Measurements from ENCODE around the gene ZNF311.
A peak's percentile ranks its signal among the peaks of the same experiment; 100 is the strongest.

Gene ZNF311

GRCh38 chr6:29005183-29005885, at the start of gene ZNF311:
Gene ZNF311, minus strand, starts transcription at chr6:29005315. Its CDS starts 1,361 bp downstream, at chr6:29003954.
- no peak for DNase-seq

GRCh38 chr6:29051680-29052079, 46.6 kb upstream of the ZNF311 start:
- no peak for DNase-seq

GRCh38 chr6:29045075-29045474, 40.0 kb upstream of the ZNF311 start, which contains the start of gene OR2W1:
Gene OR2W1, minus strand, starts transcription at chr6:29045175. Its CDS starts 0 bp downstream, at chr6:29045175.
- no peak for DNase-seq

GRCh38 chr6:29035951-29036350, 30.8 kb upstream of the ZNF311 start:
- no peak for DNase-seq

- DNase-seq: no peak
Observed at GRCh38 chr6:29028821-29029220, 23.7 kb upstream of the ZNF311 start.

GRCh38 chr6:29025927-29026585, 20.9 kb upstream of the ZNF311 start:
- no peak for DNase-seq

- no peak for DNase-seq
Observed at GRCh38 chr6:29021434-29021833, 16.3 kb upstream of the ZNF311 start.

GRCh38 chr6:29019629-29020028, 14.5 kb upstream of the ZNF311 start:
- no peak for DNase-seq

- no peak for DNase-seq
Observed at GRCh38 chr6:29017428-29017802, 12.3 kb upstream of the ZNF311 start.

- DNase-seq: peak; percentile 77
Observed at GRCh38 chr6:29016559-29017427, 11.7 kb upstream of the ZNF311 start.

- DNase-seq: no peak
Observed at GRCh38 chr6:29014729-29015608, 9.9 kb upstream of the ZNF311 start.

GRCh38 chr6:29011276-29011734, 6.2 kb upstream of the ZNF311 start:
- DNase-seq: peak; percentile 55

- DNase-seq: no peak
Observed at GRCh38 chr6:29009358-29009757, 4.2 kb upstream of the ZNF311 start.

- no peak for DNase-seq
Observed at GRCh38 chr6:29008089-29008488, 3.0 kb upstream of the ZNF311 start.

GRCh38 chr6:28996844-28997510, 8.1 kb downstream of the ZNF311 start:
- DNase-seq: no peak

GRCh38 chr6:28995093-28995650, 9.9 kb downstream of the ZNF311 start:
- DNase-seq: no peak

- no peak for DNase-seq
Observed at GRCh38 chr6:28988536-28989311, 16.4 kb downstream of the ZNF311 start.

- DNase-seq: peak; percentile 91
Observed at GRCh38 chr6:28985462-28986164, 19.5 kb downstream of the ZNF311 start.

GRCh38 chr6:28983838-28984237, 21.3 kb downstream of the ZNF311 start:
- DNase-seq: no peak
